ENCODE results near the gene SH3PXD2A.

SH3PXD2A gene

DNA sequence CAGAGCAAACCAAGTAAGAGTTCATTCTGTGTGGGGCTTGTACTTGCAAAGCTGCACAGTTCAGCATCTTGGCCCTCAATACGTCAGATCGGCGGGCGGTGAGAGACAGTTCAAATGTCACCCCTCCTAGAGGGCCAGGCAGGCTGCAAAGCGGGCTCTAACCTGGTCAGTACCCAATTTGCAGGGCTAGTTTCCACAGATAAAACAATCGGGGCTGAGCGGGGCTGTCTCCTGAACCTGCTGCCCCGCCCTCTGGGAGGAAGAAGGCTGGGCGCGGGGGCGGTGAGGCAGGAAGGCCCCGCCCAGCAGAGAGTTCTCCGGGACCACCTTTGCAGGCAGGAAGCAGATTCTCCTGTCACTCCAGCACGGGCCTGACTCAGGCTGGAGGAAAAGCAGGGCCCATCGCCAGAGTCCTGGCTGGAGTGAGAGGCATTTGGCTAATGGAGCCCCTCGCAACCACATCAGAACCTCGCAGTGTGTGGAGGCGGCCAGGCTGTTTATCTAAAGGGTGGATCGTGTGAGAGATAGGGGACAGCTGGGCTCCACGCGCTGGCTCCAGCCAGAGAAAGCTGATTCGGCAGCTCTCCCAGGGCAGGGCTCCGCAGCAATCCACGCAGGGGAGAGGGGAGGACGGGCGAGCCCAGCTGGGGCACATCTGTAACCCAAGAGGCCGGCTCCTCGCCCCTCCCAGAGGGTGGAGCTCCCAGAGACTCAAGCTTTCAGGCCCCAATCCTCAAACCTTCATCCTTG, 83.1 kb downstream of the SH3PXD2A start:
- DNase-seq (ENCODE audit: low spot score in 2 of 2): peak; percentile 57 to 82
- no peaks in the 10 kb centered on the region for H3K36me3 ChIP-seq (replicated peaks)
- peak overlapping the region; percentile 25 for H3K4me3 ChIP-seq
- no peaks in the 10 kb centered on the region for H3K27me3 ChIP-seq (ENCODE audit: low read depth)
- no peaks in the 10 kb centered on the region for H3K9me3 ChIP-seq
- peaks cover 7% of the 10 kb centered on the region for H3K4me1 ChIP-seq
- in situ Hi-C loops (cut with MboI; ENCODE audit: low sequenced_read_pairs): no loop called here

DNA sequence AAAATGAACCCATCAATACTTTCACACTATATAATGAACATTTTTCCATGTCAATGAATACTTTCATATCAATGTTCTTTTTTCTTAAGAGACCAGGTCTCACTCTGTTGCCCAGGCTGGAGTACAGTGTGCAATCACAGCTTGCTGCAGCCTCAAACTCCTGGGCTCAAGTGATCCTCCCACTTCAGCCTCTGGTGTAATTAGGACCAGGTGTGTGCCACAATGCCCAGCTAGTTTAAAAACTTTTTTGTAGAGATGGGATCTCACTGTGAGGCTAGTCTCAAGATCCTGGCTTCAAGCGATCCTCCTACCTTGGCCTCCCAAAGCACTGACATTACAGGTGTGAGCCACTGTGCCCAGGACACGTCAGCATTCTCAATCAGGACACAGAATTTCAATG, 85.2 kb downstream of the SH3PXD2A start:
- no peaks in the 10 kb centered on the region for H3K27me3 ChIP-seq (ENCODE audit: low read depth)
- peaks cover 7% of the 10 kb centered on the region for H3K4me1 ChIP-seq
- DNase-seq (ENCODE audit: low spot score in 2 of 2): no peak
- H3K4me3 ChIP-seq: no peak overlapping the region
- in situ Hi-C loops (cut with MboI; ENCODE audit: low sequenced_read_pairs): no loop called here
- H3K9me3 ChIP-seq: no peaks in the 10 kb centered on the region
- no peaks in the 10 kb centered on the region for H3K36me3 ChIP-seq (replicated peaks)

DNA sequence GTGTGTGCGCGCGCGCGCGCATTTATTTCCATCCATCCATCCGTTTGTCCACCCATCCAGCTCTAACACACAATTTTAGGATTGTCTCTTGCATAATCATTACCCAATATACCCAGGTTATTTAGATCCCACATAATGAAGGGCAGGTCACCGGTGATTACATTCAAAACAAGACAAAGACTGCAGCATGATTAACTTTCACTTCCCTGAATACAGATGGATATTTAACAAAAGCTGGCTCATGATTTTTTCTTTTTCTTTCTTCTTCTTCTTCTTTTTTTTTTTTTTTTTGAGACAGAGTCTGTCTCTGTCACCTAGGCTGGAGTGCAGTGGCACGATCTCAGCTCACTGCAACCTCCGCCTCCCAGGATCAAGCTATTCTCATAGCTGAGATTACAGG, 86.2 kb downstream of the SH3PXD2A start:
- Histone ChIP-seq H3K4me1 (peaks cover 7% of the 10 kb centered on the region), H3K27me3 (ENCODE audit: low read depth) (no peaks in the 10 kb centered on the region), H3K4me3 (no peak overlapping the region), H3K36me3 (replicated peaks) (no peaks in the 10 kb centered on the region), H3K9me3 (no peaks in the 10 kb centered on the region)
- no peak for DNase-seq (ENCODE audit: low spot score in 2 of 2)
- in situ Hi-C loops (cut with MboI; ENCODE audit: low sequenced_read_pairs): no loop called here

DNA sequence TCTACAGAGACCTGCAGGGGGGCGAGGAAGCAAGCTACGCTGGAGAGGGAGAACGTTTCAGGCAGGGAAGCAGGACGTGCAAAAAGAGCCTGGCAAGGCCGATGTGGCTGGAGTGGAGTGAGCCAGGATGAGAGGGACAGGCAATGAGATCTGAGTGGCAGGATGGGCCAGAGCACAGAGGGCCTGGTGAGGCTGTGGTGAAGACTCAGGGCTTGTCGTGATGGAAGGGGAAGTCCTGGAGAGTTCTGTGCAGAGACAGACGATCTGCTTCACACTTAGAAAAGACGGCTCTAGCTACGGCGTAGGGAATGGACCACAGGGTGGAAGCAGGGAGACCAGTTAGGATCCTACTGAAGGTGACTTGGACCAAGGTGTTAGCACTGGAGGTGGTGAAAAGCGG, 87.0 kb downstream of the SH3PXD2A start:
- H3K4me3 ChIP-seq: no peak overlapping the region
- peaks cover 7% of the 10 kb centered on the region for H3K4me1 ChIP-seq
- H3K27me3 ChIP-seq (ENCODE audit: low read depth): no peaks in the 10 kb centered on the region
- no peaks in the 10 kb centered on the region for H3K36me3 ChIP-seq (replicated peaks)
- DNase-seq (ENCODE audit: low spot score in 2 of 2): no peak
- no peaks in the 10 kb centered on the region for H3K9me3 ChIP-seq
- in situ Hi-C loops (cut with MboI; ENCODE audit: low sequenced_read_pairs): no loop called here

DNA sequence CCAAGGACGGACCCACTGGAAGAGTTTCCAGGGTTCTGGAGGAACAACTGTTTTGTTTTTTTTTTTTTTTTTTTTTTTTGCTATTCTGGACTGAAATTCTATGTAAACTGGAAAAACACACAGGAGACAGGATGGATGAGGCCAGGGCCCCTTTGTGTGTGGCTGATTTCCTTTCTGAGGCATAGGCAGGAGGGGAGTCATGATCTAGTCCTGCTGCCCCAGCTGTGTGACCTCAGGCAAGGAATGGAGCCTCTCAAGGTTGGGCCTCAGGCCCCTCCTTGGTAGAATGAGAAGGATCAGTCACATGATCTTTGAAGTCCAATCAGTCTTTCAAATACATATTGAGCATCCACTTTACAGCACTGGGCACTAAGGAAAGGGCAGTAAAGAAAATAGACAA, 87.6 kb downstream of the SH3PXD2A start:
- in situ Hi-C loops (cut with MboI; ENCODE audit: low sequenced_read_pairs): no loop called here
- Histone ChIP-seq H3K27me3 (ENCODE audit: low read depth) (no peaks in the 10 kb centered on the region), H3K36me3 (replicated peaks) (no peaks in the 10 kb centered on the region), H3K9me3 (no peaks in the 10 kb centered on the region), H3K4me3 (no peak overlapping the region), H3K4me1 (peaks cover 5% of the 10 kb centered on the region)
- DNase-seq (ENCODE audit: low spot score in 2 of 2): no peak

DNA sequence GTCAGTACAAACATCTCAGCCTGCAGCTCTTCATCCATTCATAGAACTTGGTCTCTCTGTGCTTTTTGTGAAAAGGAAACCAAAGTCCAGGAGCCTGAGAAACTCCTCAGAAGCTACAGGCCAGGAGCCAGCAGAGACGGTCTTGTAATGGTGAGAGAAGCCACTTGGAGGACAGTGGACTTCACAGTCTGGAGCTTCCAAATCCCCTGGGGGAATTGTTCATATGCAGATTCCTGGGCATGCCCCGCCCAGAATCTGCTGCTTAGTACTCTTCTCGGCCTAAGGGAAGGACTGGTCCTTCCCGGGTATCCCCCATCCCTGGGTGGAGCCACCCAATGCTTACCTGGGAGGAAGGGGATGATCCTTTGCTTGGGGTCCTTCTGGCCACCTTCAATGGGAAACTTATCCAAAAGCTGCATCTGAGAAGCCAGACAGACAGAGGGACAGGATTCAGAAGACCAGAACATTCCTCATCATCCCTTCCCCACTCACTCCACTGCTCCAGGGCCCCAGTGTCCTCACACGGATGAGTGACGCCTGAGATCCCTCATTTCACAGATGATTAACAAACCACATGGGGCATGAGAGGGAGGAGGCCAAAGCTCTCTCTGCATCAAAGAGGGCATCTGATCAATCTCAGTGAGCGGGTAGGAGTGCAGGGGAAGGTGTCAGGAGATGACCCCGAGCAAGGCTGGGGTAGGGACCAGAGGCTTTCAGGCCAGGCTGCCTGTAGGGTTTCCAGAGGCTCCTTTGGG, 88.4 kb downstream of the SH3PXD2A start:
- in situ Hi-C loops (cut with MboI; ENCODE audit: low sequenced_read_pairs): no loop called here
- Histone ChIP-seq H3K4me3 (no peak overlapping the region), H3K9me3 (no peaks in the 10 kb centered on the region), H3K4me1 (no peaks in the 10 kb centered on the region), H3K36me3 (replicated peaks) (no peaks in the 10 kb centered on the region), H3K27me3 (ENCODE audit: low read depth) (no peaks in the 10 kb centered on the region)
- no peak for DNase-seq (ENCODE audit: low spot score in 2 of 2)

DNA sequence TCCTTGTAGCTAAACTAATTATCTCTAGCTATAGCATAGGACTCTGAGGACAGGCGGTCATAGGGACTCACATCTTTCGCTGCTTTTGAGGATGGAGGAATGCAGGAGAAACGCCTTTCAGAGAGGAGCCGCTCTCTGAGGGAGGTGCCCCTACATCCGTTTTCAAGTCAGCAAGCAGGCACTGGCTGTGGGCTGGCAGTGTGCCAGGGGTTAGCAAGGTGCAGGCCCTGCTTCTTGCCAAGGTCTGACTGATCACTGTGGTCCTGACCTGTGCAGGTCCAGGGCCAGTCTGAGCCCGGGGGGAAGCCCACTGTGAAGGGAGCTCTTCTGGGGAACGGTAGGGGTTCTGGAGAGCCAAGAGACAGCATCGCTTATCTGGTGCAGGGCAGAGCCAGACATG, 89.4 kb downstream of the SH3PXD2A start:
- no peak for DNase-seq (ENCODE audit: low spot score in 2 of 2)
- Histone ChIP-seq H3K9me3 (no peaks in the 10 kb centered on the region), H3K36me3 (replicated peaks) (no peaks in the 10 kb centered on the region), H3K4me3 (no peak overlapping the region), H3K4me1 (no peaks in the 10 kb centered on the region), H3K27me3 (ENCODE audit: low read depth) (no peaks in the 10 kb centered on the region)
- in situ Hi-C loops (cut with MboI; ENCODE audit: low sequenced_read_pairs): no loop called here

DNA sequence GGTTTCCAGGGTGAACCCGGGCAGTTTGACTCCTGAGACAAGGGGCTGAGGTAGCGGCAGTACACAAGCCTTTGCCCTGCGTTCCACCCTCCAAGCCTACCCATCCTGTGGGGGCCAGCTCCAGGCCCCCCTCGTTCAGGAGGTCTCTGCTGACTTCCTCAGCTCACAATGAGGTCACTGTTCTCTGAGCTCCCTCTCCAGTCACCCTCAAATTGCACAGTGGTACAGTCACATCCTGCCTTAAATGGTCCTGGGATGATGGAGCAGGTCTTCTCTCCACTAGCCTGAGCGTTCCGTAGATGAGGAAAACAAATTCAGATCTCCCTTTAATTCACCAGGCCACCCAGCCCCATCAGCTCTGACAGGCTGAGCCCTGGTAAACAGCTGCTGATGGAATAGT, 90.2 kb downstream of the SH3PXD2A start:
- Histone ChIP-seq H3K4me1 (no peaks in the 10 kb centered on the region), H3K36me3 (replicated peaks) (no peaks in the 10 kb centered on the region), H3K9me3 (no peaks in the 10 kb centered on the region), H3K4me3 (no peak overlapping the region), H3K27me3 (ENCODE audit: low read depth) (no peaks in the 10 kb centered on the region)
- in situ Hi-C loops (cut with MboI; ENCODE audit: low sequenced_read_pairs): no loop called here
- no peak for DNase-seq (ENCODE audit: low spot score in 2 of 2)

DNA sequence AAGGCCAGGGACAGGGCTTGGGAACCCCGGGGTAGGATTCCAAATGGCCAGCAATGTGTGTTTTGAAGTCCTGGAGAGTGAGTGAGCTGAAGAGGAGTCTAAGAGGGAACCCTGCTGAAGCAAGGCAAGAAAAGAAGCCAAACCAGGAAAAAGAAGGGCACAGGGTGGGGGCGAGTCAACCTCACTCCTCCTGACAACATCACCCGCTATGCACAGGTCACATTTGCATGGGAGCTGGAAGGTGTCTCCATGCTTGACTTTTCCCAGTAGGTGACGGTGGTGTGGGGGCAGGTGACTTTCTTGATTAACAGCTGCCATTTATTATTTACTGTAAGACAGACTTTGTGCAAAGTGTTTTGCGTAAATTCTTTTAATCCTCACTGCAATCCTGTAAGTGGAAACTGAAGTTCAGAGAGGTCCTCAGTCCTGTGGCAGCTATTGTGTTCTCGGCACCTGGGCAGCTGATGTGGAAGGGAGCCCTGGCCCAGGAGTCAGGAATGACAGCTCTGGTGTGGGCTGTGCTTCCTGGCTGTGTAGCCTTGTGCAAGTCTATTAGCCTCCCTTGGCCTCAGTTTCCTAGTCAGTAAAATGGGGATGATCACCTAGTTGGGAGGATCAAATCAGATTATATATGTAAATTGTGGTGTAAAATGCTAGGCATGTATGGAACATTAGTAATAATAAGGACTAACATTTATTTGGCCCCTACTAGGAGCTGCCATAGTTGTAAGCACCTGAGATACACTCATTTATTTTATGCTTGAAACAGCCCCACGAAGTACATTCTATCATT, 90.9 kb downstream of the SH3PXD2A start:
- no peaks in the 10 kb centered on the region for H3K9me3 ChIP-seq
- in situ Hi-C loops (cut with MboI; ENCODE audit: low sequenced_read_pairs): no loop called here
- H3K4me3 ChIP-seq: no peak overlapping the region
- DNase-seq (ENCODE audit: low spot score in 2 of 2): no peak
- no peaks in the 10 kb centered on the region for H3K36me3 ChIP-seq (replicated peaks)
- H3K4me1 ChIP-seq: no peaks in the 10 kb centered on the region
- no peaks in the 10 kb centered on the region for H3K27me3 ChIP-seq (ENCODE audit: low read depth)

DNA sequence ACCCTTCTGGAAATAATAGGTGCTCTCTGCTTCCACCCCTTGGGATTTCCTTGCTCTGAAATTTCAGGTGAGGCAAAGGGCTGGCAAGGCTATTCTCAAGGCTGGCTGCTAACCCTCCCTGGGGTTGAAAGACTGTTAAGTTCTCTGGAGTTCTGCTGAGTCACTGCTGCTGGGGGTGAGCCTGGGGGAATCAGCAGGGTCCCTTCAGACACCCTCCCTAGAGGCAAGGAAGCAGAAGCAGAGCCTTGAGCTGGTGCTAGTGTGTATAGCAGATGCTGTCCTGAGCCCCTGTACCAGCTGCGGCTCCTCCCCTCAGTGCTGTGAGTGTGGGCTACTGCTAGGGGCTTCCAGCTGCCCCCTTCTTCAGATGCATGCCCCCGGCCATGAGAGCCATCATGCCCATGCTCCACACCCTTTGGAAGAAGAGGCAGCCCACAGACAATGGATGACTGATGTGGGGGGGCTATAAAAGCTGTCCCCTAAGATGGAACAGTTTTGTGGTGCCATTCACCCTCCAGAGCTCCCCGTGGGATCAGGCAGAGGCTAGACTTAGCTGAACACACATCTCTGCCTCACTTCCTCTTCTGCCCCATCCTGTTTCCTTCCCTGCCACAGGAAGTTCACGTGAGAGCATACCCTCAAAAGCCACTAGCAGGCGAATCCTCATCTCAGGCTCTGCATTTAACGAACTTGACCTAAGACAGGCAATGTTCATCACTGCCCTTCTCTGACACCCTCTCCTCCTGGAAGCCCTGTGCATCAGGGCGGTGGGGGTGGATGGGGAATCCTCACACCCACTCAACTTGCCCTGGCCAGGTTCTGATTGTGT, 91.8 kb downstream of the SH3PXD2A start:
- no peak for DNase-seq (ENCODE audit: low spot score in 2 of 2)
- H3K36me3 ChIP-seq (replicated peaks): no peaks in the 10 kb centered on the region
- no peaks in the 10 kb centered on the region for H3K4me1 ChIP-seq
- H3K4me3 ChIP-seq: no peak overlapping the region
- in situ Hi-C loops (cut with MboI; ENCODE audit: low sequenced_read_pairs): no loop called here
- H3K9me3 ChIP-seq: no peaks in the 10 kb centered on the region
- no peaks in the 10 kb centered on the region for H3K27me3 ChIP-seq (ENCODE audit: low read depth)

DNA sequence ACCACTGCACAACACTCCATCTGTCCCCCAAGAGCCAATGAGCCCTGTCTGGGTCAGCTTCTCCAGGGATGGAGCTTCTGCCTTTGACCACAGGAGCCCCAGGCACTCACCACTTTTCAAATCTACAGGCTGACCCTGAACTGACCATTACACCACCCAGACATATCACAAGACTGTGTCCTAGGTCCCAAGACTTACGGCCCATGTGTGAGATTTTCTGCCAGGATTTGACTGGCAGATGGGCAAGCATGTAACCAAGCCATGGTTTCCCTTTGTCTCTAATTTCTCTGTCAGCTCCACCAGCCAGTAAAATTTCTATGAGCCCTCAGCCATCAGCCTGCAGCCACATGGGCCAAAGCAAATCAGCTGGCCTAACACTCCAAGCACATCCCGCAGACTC, 92.5 kb downstream of the SH3PXD2A start:
- H3K4me1 ChIP-seq: no peaks in the 10 kb centered on the region
- H3K4me3 ChIP-seq: no peak overlapping the region
- in situ Hi-C loops (cut with MboI; ENCODE audit: low sequenced_read_pairs): no loop called here
- H3K9me3 ChIP-seq: no peaks in the 10 kb centered on the region
- H3K27me3 ChIP-seq (ENCODE audit: low read depth): no peaks in the 10 kb centered on the region
- no peak for DNase-seq (ENCODE audit: low spot score in 2 of 2)
- no peaks in the 10 kb centered on the region for H3K36me3 ChIP-seq (replicated peaks)

DNA sequence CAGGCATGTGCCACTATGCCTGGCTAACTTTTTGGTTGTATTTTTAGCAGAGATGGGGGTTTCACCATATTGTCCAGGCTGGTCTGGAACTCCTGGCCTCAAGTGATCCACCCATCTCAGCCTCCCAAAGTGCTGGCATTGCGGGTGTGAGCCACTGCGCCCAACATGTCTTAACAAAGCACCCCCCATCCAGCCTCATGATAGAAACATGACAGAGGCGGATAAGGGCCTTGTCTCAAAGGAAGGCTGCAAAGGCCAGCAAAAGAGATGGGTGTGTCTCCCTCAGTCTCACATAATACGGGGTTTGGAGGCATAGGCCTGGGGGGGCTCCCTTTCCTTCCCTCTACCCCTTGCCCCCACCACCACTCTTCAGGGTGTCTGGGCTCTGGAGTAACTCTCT, 93.2 kb downstream of the SH3PXD2A start:
- in situ Hi-C loops (cut with MboI; ENCODE audit: low sequenced_read_pairs): no loop called here
- Histone ChIP-seq H3K36me3 (replicated peaks) (no peaks in the 10 kb centered on the region), H3K4me1 (no peaks in the 10 kb centered on the region)

DNA sequence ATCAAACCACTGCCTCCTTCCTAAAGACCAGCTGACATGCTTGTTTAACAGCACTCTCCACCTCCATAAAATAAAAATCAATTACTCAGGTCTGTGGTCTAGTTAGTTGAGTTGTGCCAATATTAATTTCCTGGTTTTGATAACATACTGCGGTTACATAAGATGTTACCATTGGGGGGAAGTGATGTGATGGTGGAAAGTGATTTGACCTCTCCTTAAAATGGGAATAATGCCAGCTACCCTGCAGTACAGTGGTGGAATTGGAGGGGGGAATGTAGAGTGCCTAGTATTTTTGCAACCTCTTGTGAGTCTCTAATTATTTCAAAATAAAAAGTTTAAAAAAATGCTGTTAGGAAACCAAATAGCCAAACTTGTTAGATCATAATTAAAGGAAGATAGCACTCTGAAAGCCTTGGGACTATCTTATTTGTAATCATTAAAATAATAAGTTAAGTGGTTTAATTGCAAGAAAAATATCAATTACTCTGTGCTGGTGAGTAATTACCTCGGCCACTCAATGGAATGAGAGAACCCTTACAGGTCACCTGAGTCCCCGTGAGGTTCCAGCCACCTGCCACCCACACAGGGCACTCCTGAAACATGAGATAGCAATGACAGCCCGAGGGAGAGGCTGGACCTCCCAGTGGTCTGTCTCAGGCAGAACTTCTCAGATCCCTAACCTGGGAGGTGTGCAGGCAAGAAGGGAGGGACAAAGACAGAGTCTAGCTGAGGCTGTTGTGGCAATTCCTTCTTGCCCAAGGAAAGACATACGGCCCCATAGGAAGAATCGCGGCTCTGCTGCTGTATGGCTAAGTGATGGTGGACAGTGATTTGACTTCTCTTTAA, 94.1 kb downstream of the SH3PXD2A start:
- in situ Hi-C loops (cut with MboI; ENCODE audit: low sequenced_read_pairs): no loop called here
- Histone ChIP-seq H3K9me3 (no peaks in the 10 kb centered on the region), H3K36me3 (replicated peaks) (no peaks in the 10 kb centered on the region), H3K4me1 (no peaks in the 10 kb centered on the region), H3K27me3 (ENCODE audit: low read depth) (no peaks in the 10 kb centered on the region), H3K4me3 (no peak overlapping the region)
- no peak for DNase-seq (ENCODE audit: low spot score in 2 of 2)

More for the DNA sequence above, 93.2 kb downstream of the SH3PXD2A start:
- DNase-seq (ENCODE audit: low spot score in 2 of 2): no peak
- no peaks in the 10 kb centered on the region for H3K9me3 ChIP-seq
- no peak overlapping the region for H3K4me3 ChIP-seq
- H3K27me3 ChIP-seq (ENCODE audit: low read depth): no peaks in the 10 kb centered on the region

Data from HAP-1 (cell line).